Lung (tissue), 12 donors: ENCODE measurements around the gene ZNF532. TPM values are rescaled to one million over a fixed set of nuclear protein-coding genes. Genes with fewer than 3 reads are reported as not detected.
A peak's percentile ranks its signal among the peaks of the same experiment; 100 is the strongest.

Experiments used
- ATAC-seq: fragments of 200-7000 bp; cut with Tn5 transposase; one replicate; pipeline ENCODE4 v1.9.1; 2020; ENCODE audit warnings: moderate number of reproducible peaks; ENCODE audit not compliant: insufficient read depth, low FRiP score
- DNase-seq, 3 donors: peaks; one replicate each; pipeline ENCODE4 v3.0.0-alpha.2; 2013 to 2017
- H3K27ac ChIP-seq, 2 donors: one replicate each; pipeline ENCODE4 v1.5.1; 2013; ENCODE audit warnings: mild to moderate bottlenecking in 2 of 2, moderate library complexity in 2 of 2, control low read depth in 1 of 2, inconsistent platforms in 1 of 2, low read depth in 1 of 2, low read length in 1 of 2
- H3K27me3 ChIP-seq, 3 donors: one replicate each; pipeline ENCODE4 v1.5.1; 2013; ENCODE audit warnings: low read length in 2 of 3; ENCODE audit not compliant: control insufficient read depth in 3 of 3, insufficient read depth in 3 of 3
- H3K36me3 ChIP-seq, 4 donors: one replicate each; pipeline ENCODE4 v1.5.1; 2013; ENCODE audit warnings: low read length in 4 of 4, mild to moderate bottlenecking in 1 of 4, moderate library complexity in 1 of 4; ENCODE audit not compliant: control insufficient read depth in 4 of 4, insufficient read depth in 4 of 4
- H3K4me1 ChIP-seq, 5 donors: one replicate each; pipeline ENCODE4 v1.5.1; 2013; ENCODE audit warnings: low read length in 5 of 5, mild to moderate bottlenecking in 2 of 5, moderate library complexity in 1 of 5; ENCODE audit not compliant: control insufficient read depth in 5 of 5, insufficient read depth in 5 of 5
- H3K4me3 ChIP-seq: one replicate; pipeline ENCODE4 v1.5.1; 2013; ENCODE audit warnings: mild to moderate bottlenecking, control low read depth, moderate library complexity
- H3K9ac ChIP-seq, 2 donors: one replicate each; pipeline ENCODE4 v1.5.1; 2013; ENCODE audit warnings: low read length in 2 of 2, control low read depth in 1 of 2; ENCODE audit not compliant: insufficient read depth in 1 of 2
- H3K9me3 ChIP-seq, 4 donors: one replicate each; pipeline ENCODE4 v1.5.1; 2013; ENCODE audit warnings: low read length in 3 of 4, mild to moderate bottlenecking in 1 of 4, moderate library complexity in 1 of 4; ENCODE audit not compliant: control insufficient read depth in 4 of 4, insufficient read depth in 3 of 4
- CTCF ChIP-seq: IDR thresholded peaks from 2 replicates; pipeline ENCODE4 v1.5.1; 2012; ENCODE audit warnings: mild to moderate bottlenecking; ENCODE audit errors: control extremely low read depth, extremely low read depth
- WGBS, 2 donors: extraction: QIAGEN DNeasy Blood & Tissue Kit; methylation state at CpG; one replicate each; pipeline ENCODE4 v1.1.7; 2013; 5-methylcytosine and 5-hydroxymethylcytosine counted together
- polyA plus RNA-seq, 2 donors: library from polyadenylated mRNA; stranded (reverse); fragments of 200-250 nt; gene quantifications; one replicate each; pipeline ENCODE4 v1.2.1, GENCODE V29; 2013
- total RNA-seq, 2 donors: library from RNA; depleted of rRNA in 1 of 2; stranded (reverse); fragments of >200 nt in 1 of 2; gene quantifications; one replicate each; pipeline ENCODE4 v1.2.1, GENCODE V29; 2014 to 2021
- donor health status: control.
- donor health status: control.
- donor health status: Bipolar disorder and iron deficiency.
- donor health status: healthy.
- donor health status: DM: yes; HTN: yes; CAD: no.

ZNF532 gene
- total and polyA plus RNA-seq, 4 donors = 12.3 to 128 (median 38.6) TPM

- Histone ChIP-seq H3K27me3 (no peaks in the 10 kb centered on the region), H3K4me1 (peaks cover 4 to 31% (median 16%) of the 10 kb centered on the region in 5 donors), H3K4me3 (no peak overlapping the region), H3K36me3 (peaks cover 0 to 18% (median 13%) of the 10 kb centered on the region in 4 donors), H3K27ac (peak overlapping the region in 1 of 2 donors; percentile 55), H3K9me3 (no peaks in the 10 kb centered on the region), H3K9ac (no peak overlapping the region)
- ATAC-seq (no peak), DNase-seq (no peak)
- WGBS, 2 donors = 71 to 82% methylated on average over 3 of the region's 3 CpGs
- TF ChIP-seq CTCF = no peak
Measured at GRCh38 chr18:58966704-58967103, 102.0 kb downstream of the ZNF532 start.

GRCh38 chr18:58967751-58968254 is 103.1 kb downstream of the ZNF532 start:
- 74 to 78% methylated on average over 5 of the region's 5 CpGs for whole genome bisulfite sequencing, 2 donors
- peaks cover 2 to 13% (median 10%) of the 10 kb centered on the region in 4 donors for H3K36me3 ChIP-seq
- ATAC-seq = no peak
- no peaks in the 10 kb centered on the region for H3K27me3 ChIP-seq
- no peak for TF ChIP-seq CTCF
- peak overlapping the region in 1 of 2 donors; percentile 65 for H3K27ac ChIP-seq
- peak in 1 of 3 donors; percentile 16 for DNase-seq
- peaks cover 4 to 31% (median 16%) of the 10 kb centered on the region in 5 donors for H3K4me1 ChIP-seq
- no peak overlapping the region for H3K9ac ChIP-seq
- H3K4me3 ChIP-seq = no peak overlapping the region
- H3K9me3 ChIP-seq = no peaks in the 10 kb centered on the region

GRCh38 chr18:58970943-58971790 is 106.5 kb downstream of the ZNF532 start:
- Histone ChIP-seq H3K36me3 (peaks cover 4 to 9% (median 8%) of the 10 kb centered on the region in 4 donors), H3K27ac (no peak overlapping the region), H3K27me3 (no peaks in the 10 kb centered on the region), H3K9me3 (no peaks in the 10 kb centered on the region), H3K4me3 (no peak overlapping the region), H3K4me1 (peaks cover 0 to 18% (median 10%) of the 10 kb centered on the region in 5 donors), H3K9ac (no peak overlapping the region)
- WGBS, 2 donors = 90 to 91% methylated on average over 14 of the region's 14 CpGs
- ATAC-seq (no peak), DNase-seq (no peak)
- no peak for TF ChIP-seq CTCF
